MCF 10A (cell line): ENCODE results near the gene MKRN2. TPM values are rescaled to one million over a fixed set of nuclear protein-coding genes. Genes with fewer than 3 reads are reported as not detected.

ENCODE experiments used
- BruUV-seq: library from RNA; stranded (reverse); fragments of 400-500 nt; replicated peaks from 2 replicates; lab custom pipeline; 2021; lab: Mats Ljungman, UMichigan
- CTCF ChIA-PET: fragments of 300-600 bp; sonication (Branson Sonifier 250); formaldehyde crosslinking; extraction: SDS; loops from one replicate; lab custom pipeline; 2021; ENCODE audit warnings: antibody characterized with exemption, inconsistent platforms; lab: Yijun Ruan, JAX
- POLR2A ChIA-PET: fragments of 300-600, 350-650 bp; sonication (Branson Sonifier 250); formaldehyde crosslinking; extraction: SDS; loops from one replicate; lab custom pipeline; 2020; ENCODE audit warnings: antibody characterized with exemption, inconsistent platforms; lab: Yijun Ruan, JAX
- DNase-seq: peaks from one replicate; pipeline ENCODE4 v3.0.0-alpha.2; 2018; ENCODE audit not compliant: unreplicated experiment
- H3K27ac Mint-ChIP-seq: one replicate; pipeline ENCODE4 v1.8.0; 2022; ENCODE audit warnings: mild to moderate bottlenecking, low read depth, mixed read lengths; ENCODE audit not compliant: unreplicated experiment
- H3K27me3 Mint-ChIP-seq: one replicate; pipeline ENCODE4 v1.8.0; 2022; ENCODE audit warnings: mixed read lengths; ENCODE audit not compliant: insufficient read depth, unreplicated experiment
- H3K36me3 Mint-ChIP-seq: one replicate; pipeline ENCODE4 v1.8.0; 2022; ENCODE audit warnings: mild to moderate bottlenecking, moderate library complexity, mixed read lengths; ENCODE audit not compliant: insufficient read depth, unreplicated experiment
- H3K4me1 Mint-ChIP-seq: one replicate; pipeline ENCODE4 v1.8.0; 2022; ENCODE audit warnings: mixed read lengths; ENCODE audit not compliant: insufficient read depth, unreplicated experiment
- H3K4me3 Mint-ChIP-seq: one replicate; pipeline ENCODE4 v1.8.0; 2022; ENCODE audit warnings: mild to moderate bottlenecking, moderate library complexity, mixed read lengths; ENCODE audit not compliant: unreplicated experiment
- H3K9me3 Mint-ChIP-seq: one replicate; pipeline ENCODE4 v1.8.0; 2022; ENCODE audit warnings: mixed read lengths; ENCODE audit not compliant: unreplicated experiment
- intact Hi-C: fragments of 100-400 bp; cut with micrococcal nuclease; formaldehyde crosslinking; loops from 2 replicates; pipeline ENCODE4 v1.14.1; 2022
- total RNA-seq: library from RNA; stranded (reverse); gene quantifications from 2 replicates; pipeline ENCODE4 v1.2.3, GENCODE V29; 2022
- TF ChIP-seq, protein P1 (sequence below): fragments of 200-600 bp; IDR thresholded peaks from one replicate; pipeline ENCODE4 v1.8.0; 2022; ENCODE audit warnings: antibody characterized with exemption, mild to moderate bottlenecking; ENCODE audit not compliant: unreplicated experiment

The MKRN2 gene
- total RNA-seq, 1 experiment from 2014 or later: 25.6 TPM

DNA sequence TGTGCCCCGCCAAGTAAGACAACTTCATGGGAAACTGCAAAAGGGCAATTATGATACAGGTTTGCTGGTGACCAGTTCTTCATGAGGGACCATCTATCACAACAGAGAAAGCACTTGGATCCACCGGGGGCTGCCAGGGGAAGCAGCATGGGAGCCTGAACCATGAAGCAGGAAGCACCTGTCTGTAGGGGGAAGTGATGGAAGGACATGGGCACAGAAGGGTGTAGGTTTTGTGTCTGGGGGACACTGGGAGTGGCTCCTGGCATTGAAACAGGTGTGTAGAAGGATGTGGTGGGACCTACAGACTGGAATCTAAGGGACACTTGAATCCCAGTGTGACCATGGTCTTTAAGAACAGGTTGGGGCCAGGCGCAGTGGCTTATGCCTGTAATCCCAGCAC lies 22.6 kb downstream of the MKRN2 start:
- CTCF ChIA-PET: interaction anchor here (0.7 to 1.2 kb wide), 5 partner anchors 12 to 213 kb away, joined by 3 to 6 read pairs (median 4); no protein-coding TSS in a partner anchor
- peaks cover 94% of the 10 kb centered on the region for H3K36me3 Mint-ChIP-seq
- BruUV-seq: no TSS peak
- H3K27ac Mint-ChIP-seq: peak overlapping the region; percentile 47
- no peaks in the 10 kb centered on the region for H3K9me3 Mint-ChIP-seq
- H3K27me3 Mint-ChIP-seq: no peaks in the 10 kb centered on the region
- intact Hi-C loops: no loop called here
- POLR2A ChIA-PET: no interaction called here
- no peaks in the 10 kb centered on the region for H3K4me1 Mint-ChIP-seq
- TF ChIP-seq, protein P1, sequence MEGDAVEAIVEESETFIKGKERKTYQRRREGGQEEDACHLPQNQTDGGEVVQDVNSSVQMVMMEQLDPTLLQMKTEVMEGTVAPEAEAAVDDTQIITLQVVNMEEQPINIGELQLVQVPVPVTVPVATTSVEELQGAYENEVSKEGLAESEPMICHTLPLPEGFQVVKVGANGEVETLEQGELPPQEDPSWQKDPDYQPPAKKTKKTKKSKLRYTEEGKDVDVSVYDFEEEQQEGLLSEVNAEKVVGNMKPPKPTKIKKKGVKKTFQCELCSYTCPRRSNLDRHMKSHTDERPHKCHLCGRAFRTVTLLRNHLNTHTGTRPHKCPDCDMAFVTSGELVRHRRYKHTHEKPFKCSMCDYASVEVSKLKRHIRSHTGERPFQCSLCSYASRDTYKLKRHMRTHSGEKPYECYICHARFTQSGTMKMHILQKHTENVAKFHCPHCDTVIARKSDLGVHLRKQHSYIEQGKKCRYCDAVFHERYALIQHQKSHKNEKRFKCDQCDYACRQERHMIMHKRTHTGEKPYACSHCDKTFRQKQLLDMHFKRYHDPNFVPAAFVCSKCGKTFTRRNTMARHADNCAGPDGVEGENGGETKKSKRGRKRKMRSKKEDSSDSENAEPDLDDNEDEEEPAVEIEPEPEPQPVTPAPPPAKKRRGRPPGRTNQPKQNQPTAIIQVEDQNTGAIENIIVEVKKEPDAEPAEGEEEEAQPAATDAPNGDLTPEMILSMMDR: no peak
- no peak for DNase-seq
- H3K4me3 Mint-ChIP-seq: no peak overlapping the region

DNA sequence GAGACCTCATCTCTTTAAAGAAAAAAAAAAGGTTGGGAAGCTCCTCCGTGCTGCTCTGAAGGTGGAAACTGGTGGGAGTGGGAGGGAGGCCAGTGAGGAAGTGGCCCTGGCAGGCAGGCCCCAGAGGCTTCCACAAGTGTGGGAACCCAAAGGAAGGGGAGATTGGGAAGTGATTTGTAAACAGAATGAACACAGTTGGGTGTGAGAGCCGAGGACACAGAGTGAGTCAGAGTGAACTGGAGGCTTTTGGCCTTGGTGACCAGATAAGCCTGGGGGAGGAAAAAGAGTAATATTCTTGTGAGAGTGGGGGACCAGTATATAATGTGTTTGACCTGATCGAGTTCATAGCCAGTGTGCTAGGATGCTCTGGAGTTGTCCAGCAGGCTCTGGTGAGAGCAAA lies 23.0 kb downstream of the MKRN2 start:
- intact Hi-C loops: no loop called here
- no TSS peak for BruUV-seq
- DNase-seq: no peak
- TF ChIP-seq, protein P1: no peak
- H3K27me3 Mint-ChIP-seq: no peaks in the 10 kb centered on the region
- ChIA-PET POLR2A (no interaction called here), CTCF (interaction anchor here (0.7 to 1.2 kb wide), 3 partner anchors 16 to 213 kb away, joined by 3 to 4 read pairs (median 4); no protein-coding TSS in a partner anchor)
- no peaks in the 10 kb centered on the region for H3K9me3 Mint-ChIP-seq
- H3K4me3 Mint-ChIP-seq: no peak overlapping the region
- H3K27ac Mint-ChIP-seq: peak overlapping the region; percentile 47
- H3K36me3 Mint-ChIP-seq: peaks cover 96% of the 10 kb centered on the region
- H3K4me1 Mint-ChIP-seq: no peaks in the 10 kb centered on the region

DNA sequence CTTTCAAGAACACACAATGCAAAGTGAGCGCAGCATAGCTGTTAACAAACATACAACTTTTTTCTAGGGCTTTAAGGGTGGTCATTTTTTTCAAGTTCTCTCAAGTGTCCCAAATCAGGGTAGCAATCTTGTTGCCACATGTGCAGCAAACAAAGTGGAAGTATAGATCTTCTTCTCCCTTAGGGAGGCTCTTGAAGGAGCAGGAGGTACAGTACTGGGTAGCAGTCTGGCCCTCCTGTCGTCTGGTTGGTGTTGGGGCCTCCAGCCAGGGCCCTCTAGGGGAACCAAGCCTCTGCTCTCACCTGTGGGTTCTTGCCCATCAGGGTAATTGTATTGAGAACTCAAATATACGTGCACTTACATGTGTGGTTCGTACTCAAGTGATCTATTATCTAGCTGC lies 25.8 kb downstream of the MKRN2 start:
- Mint-ChIP-seq H3K4me1 (no peaks in the 10 kb centered on the region), H3K27ac (no peak overlapping the region), H3K36me3 (peaks cover 95% of the 10 kb centered on the region), H3K9me3 (no peaks in the 10 kb centered on the region), H3K27me3 (no peaks in the 10 kb centered on the region), H3K4me3 (no peak overlapping the region)
- POLR2A ChIA-PET: interaction anchor here (3.3 kb wide), 1 partner anchor 80 kb away, joined by 12 read pairs; no protein-coding TSS in a partner anchor
- TF ChIP-seq, protein P1: no peak
- intact Hi-C loops: no loop called here
- CTCF ChIA-PET: interaction anchor here (0.9 kb wide), 1 partner anchor 9 kb away, joined by 3 read pairs; no protein-coding TSS in a partner anchor
- BruUV-seq: no TSS peak
- DNase-seq: no peak

DNA sequence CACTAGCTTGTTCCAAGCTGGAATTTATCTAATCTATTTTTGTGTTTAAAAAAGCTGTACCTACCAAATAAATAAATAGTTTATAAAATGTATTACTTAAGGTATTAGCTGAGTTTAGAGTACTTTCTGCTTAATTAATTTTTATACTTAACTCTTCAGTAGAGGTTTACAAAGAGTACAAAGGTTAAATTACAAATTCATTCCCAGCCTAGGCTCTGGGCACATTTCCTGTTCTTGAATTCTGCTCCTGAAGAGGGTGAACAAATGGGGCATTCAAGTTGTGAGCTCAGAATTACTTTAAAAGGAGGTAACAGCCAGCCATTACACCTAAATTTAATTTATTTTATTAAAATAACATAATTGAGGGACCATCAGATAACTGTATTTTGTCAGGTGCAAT lies 26.4 kb downstream of the MKRN2 start:
- CTCF ChIA-PET: interaction anchor here (0.6 to 0.9 kb wide), 2 partner anchors 10 to 977 kb away, joined by 3 read pairs; no protein-coding TSS in a partner anchor
- Mint-ChIP-seq H3K4me1 (no peaks in the 10 kb centered on the region), H3K27me3 (no peaks in the 10 kb centered on the region), H3K4me3 (no peak overlapping the region), H3K27ac (no peak overlapping the region), H3K36me3 (peaks cover 98% of the 10 kb centered on the region), H3K9me3 (no peaks in the 10 kb centered on the region)
- POLR2A ChIA-PET: interaction anchor here (3.3 kb wide), 1 partner anchor 79 kb away, joined by 12 read pairs; no protein-coding TSS in a partner anchor
- TF ChIP-seq, protein P1: no peak
- intact Hi-C loops: no loop called here
- no peak for DNase-seq
- BruUV-seq: TSS peak; percentile 17
